GM12872 (cell line): ENCODE measurements around the gene HIVEP3.

ENCODE experiments used
- CTCF ChIP-seq: IDR thresholded peaks from 3 replicates; pipeline ENCODE4 v1.5.1; 2011; ENCODE audit warnings: low read depth, mild to moderate bottlenecking, low read length, moderate library complexity; ENCODE audit not compliant: insufficient read depth

Gene HIVEP3

DNA sequence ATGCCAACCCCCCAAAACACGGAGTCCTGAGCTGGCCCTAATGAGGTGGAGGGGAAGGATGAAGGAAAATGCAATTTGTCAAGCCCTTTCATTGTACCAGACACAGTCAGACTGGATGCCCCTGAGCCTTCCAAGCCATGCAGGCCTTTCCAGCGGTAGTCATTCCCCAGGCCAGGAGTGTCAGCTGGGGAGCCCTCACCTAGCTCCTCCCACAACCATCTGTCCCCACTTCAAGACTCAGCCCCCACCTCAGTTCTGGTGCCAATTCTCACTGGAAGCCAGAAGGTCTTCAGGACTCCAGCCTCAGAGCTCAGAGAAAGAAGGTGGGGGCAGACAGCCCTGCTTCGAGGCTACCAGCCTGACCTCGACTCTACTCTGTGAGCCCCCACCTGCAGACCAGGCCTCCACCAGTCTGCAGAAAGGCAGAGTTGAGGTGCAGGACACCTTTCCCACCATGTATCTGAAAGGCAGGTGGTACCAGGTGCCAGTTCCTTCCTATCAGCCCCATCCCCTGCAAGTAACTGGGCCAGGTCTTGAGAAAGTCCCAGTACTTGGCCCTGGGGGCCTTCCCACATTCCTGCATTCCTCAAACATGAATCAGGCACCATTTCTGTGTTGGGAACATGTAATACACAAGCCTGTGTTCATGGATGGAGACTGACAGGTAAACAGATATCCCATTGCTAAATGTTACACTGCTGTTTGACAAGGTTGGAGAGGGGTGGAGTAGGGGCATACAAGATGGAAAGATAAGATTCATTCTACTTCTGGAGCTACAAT is 253.7 kb downstream of the HIVEP3 start:
- no peak for TF ChIP-seq CTCF

- TF ChIP-seq CTCF: no peak
Measured at GRCh38 chr1:41663671-41664400, 254.9 kb downstream of the HIVEP3 start.

DNA sequence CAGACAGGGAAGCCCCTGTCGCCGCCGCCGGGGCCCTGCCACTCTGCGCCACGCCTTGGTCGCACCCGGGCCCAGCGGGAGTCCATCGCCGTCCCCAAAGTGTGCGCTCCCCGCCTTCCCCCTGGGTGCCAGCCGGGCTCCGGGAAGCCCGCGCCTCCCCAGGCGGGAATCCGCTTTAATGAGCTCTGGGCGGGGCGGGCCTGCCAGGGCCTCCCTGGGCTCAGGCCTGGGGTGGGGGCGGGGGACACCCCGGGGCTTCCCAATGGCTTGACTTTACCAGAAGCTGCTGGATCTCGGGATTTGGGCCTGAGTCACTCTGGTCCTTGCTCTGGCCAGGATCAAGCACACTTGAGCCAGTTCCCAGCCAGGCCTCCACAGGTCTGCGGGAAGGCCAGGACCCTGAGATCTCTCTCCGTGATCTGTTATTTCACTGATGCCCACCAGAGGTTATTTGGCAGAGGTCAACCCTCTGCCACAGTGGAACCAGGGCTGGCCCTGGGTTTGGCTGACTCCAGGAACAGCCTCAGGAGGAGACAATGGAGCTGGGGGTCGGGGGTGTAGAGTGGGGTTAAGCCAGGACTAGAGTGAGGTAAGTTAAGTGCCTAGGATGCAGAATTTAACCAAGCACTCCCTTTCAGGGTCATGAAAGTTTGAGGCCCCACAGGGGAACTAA is 255.8 kb downstream of the HIVEP3 start:
- no peak for TF ChIP-seq CTCF

DNA sequence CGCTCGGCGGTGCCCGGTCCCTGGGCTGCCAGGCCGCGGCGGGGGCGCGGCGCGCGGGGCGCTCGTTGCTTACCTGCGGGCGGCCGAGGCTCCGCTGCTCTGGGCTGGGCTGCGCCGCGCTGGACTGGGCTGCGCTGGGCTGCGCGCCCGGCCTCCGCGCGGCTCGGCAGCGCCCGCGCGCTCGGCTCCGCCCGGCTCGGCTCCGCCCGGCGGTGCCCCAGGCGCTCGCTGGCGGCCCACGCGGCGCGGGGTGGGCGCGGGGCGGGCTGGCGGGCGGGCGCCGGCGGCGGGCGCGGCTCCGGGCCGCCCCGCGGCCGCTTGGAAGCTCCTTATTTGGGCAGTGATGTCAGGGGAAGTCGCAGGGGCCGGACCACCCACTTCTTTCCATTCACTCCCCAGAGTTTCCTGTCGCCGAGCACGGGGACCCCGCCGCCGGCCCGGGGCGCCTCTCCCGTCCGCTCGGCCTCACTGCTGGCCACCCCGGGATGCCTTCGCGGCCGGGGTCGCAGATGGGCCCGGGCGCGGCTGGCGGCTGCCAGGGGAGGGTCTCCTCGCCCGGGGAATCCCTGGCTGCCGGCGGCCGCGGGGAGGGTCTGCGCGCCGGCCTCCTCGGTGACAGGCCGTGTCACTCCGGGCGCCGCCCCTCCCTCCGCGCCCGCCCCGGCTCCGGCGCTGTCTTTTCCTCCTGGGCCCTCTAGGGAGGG is 256.5 kb downstream of the HIVEP3 start:
- TF ChIP-seq CTCF: no peak

DNA sequence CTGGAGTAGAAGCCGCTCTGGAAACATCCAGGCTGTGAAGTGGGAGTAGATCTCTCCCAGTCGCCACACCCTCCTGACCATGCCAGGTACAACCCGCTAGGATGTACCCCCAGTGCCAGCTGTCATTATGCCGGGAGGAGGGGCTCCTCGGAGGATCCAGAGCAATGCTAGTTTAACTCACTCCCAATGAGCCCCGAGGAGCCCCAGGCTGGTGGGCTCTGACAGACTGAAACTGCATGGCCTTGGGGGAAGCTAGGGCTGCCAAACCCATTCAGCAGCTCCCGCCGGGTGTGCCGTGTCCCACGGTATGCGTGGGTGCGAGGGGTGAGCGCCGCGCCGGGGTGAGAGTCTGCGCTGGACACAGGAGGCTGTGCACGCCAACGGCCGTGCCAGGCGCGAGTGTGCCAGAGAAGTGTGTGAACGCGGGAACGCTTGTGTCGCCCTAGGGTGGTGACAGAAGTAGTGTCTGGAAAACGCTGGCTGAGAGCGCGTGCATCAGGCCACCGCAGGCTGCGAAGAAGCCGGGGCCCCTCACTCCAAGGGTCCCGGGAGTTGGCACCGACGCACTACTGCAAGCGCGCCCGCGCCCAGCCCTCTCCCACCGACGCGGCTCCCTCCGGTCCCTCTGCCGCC is 257.2 kb downstream of the HIVEP3 start:
- no peak for TF ChIP-seq CTCF

GRCh38 chr1:41660570-41661427 is 257.9 kb downstream of the HIVEP3 start:
- TF ChIP-seq CTCF: no peak
